ENCODE data around the gene TCEAL3. TPM values are rescaled to one million over a fixed set of nuclear protein-coding genes. Genes with fewer than 3 reads are reported as not detected.

TCEAL3 gene
- 9.4 TPM for polyA plus RNA-seq (2013, experiment 1 of 2)
- polyA plus RNA-seq (2013, experiment 2 of 2) = 10.6 TPM

GRCh38 chrX:103607364-103608305 is at the start of gene TCEAL3:
TCEAL3 (plus strand) TSS chrX:103607963; CDS start chrX:103609065, 1,102 bp downstream.
- H3K9ac ChIP-seq (ENCODE audit: low read depth, low read length) = peak within 1 kb of the TSS; percentile 75
- H3K27ac ChIP-seq (ENCODE audit: low read depth, low read length) = no peak within 1 kb of the TSS
- H3K4me1 ChIP-seq (ENCODE audit: insufficient read depth, low read length) = no peaks in the 10 kb centered on the region
- WGBS = under 1% methylated on average over 56 of the region's 59 CpGs
- H3K27me3 ChIP-seq (ENCODE audit: insufficient read depth, low read length) = peaks cover 9% of the 10 kb centered on the region; the same call in 1 of the 2 replicates
- H3K36me3 ChIP-seq (ENCODE audit: insufficient read depth, low read length) = no peaks in the 10 kb centered on the region
- H3K9me3 ChIP-seq (ENCODE audit: insufficient read depth, low read depth, low read length) = no peaks in the 10 kb centered on the region
- H3K4me3 ChIP-seq (ENCODE audit: low read length) = peak within 1 kb of the TSS; percentile 78

DNA sequence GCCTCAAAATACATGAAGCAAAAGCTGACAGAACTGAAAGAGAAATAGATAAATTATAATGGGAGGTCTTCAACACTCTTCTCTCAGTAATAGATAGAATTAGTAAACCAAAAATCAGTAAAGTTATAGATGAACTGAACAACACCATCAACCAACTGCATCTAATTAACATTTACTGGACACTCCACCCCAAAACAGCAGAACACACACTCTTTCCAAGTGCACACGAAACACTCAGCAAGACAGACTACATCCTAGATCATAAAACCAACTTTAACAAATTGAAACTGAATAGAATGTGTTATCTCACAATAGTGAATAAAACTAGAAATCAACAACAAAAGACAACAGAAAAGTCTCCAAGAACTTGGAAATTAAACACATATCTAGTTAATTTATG is 47.5 kb upstream of the TCEAL3 start:
- 67% methylated on average over 1 of the region's 1 CpG for WGBS
- Histone ChIP-seq H3K36me3 (ENCODE audit: insufficient read depth, low read length) (no peaks in the 10 kb centered on the region), H3K27me3 (ENCODE audit: insufficient read depth, low read length) (no peaks in the 10 kb centered on the region), H3K4me3 (ENCODE audit: low read length) (no peak overlapping the region), H3K4me1 (ENCODE audit: insufficient read depth, low read length) (no peaks in the 10 kb centered on the region), H3K27ac (ENCODE audit: low read depth, low read length) (no peak overlapping the region), H3K9me3 (ENCODE audit: insufficient read depth, low read depth, low read length) (no peaks in the 10 kb centered on the region), H3K9ac (ENCODE audit: low read depth, low read length) (no peak overlapping the region)

DNA sequence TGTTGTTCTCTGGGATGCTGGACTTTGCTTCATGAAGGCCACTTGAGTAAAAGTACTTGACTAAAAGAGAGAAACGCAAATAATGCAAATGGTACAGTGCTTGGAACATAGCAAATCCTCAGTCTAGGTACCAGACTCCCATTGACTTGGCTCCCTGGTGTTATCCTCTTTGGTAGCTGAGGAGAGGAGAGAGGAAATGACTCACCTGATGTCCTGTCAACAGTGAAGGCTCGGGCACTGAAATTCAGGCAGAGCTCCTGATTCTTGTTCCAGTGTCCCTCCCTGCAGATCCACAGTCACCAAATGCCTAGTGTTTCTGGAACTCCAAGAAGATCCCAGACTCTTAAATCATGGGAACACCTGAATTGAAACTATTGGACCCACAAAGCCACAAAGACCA is 45.0 kb upstream of the TCEAL3 start:
- WGBS = 76% methylated on average over 2 of the region's 2 CpGs
- no peak overlapping the region for H3K9ac ChIP-seq (ENCODE audit: low read depth, low read length)
- H3K36me3 ChIP-seq (ENCODE audit: insufficient read depth, low read length) = no peaks in the 10 kb centered on the region
- no peaks in the 10 kb centered on the region for H3K4me1 ChIP-seq (ENCODE audit: insufficient read depth, low read length)
- no peaks in the 10 kb centered on the region for H3K9me3 ChIP-seq (ENCODE audit: insufficient read depth, low read depth, low read length)
- no peak overlapping the region for H3K4me3 ChIP-seq (ENCODE audit: low read length)
- no peak overlapping the region for H3K27ac ChIP-seq (ENCODE audit: low read depth, low read length)
- H3K27me3 ChIP-seq (ENCODE audit: insufficient read depth, low read length) = no peaks in the 10 kb centered on the region

DNA sequence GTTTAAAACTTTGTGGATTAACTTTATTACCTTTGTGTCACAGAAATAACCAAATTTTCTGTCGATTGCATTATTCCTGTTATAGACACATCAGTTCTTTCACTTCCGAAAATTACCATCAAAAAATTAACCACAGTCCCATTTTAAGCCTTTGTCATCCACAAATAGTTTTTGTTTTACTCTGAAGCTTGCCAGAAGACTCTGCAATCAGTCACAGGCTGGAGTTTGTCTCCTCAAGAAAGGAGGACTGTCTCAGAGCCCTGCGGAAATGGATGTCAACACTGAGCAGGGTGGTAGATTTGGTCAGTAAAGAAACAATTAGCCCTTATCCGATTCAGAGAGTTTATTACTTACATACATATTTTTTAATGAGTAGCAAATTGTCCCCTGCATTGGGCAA is 42.6 kb upstream of the TCEAL3 start:
- no peak overlapping the region for H3K4me3 ChIP-seq (ENCODE audit: low read length)
- no peak overlapping the region for H3K9ac ChIP-seq (ENCODE audit: low read depth, low read length)
- H3K27ac ChIP-seq (ENCODE audit: low read depth, low read length) = no peak overlapping the region
- no peaks in the 10 kb centered on the region for H3K4me1 ChIP-seq (ENCODE audit: insufficient read depth, low read length)
- no peaks in the 10 kb centered on the region for H3K9me3 ChIP-seq (ENCODE audit: insufficient read depth, low read depth, low read length)
- WGBS = 88% methylated on average over 3 of the region's 4 CpGs
- H3K36me3 ChIP-seq (ENCODE audit: insufficient read depth, low read length) = no peaks in the 10 kb centered on the region
- no peaks in the 10 kb centered on the region for H3K27me3 ChIP-seq (ENCODE audit: insufficient read depth, low read length)

- H3K36me3 ChIP-seq (ENCODE audit: insufficient read depth, low read length) = no peaks in the 10 kb centered on the region
- H3K27me3 ChIP-seq (ENCODE audit: insufficient read depth, low read length) = no peaks in the 10 kb centered on the region
- no peaks in the 10 kb centered on the region for H3K4me1 ChIP-seq (ENCODE audit: insufficient read depth, low read length)
- H3K27ac ChIP-seq (ENCODE audit: low read depth, low read length) = no peak overlapping the region
- H3K9ac ChIP-seq (ENCODE audit: low read depth, low read length) = no peak overlapping the region
- H3K4me3 ChIP-seq (ENCODE audit: low read length) = no peak overlapping the region
- WGBS = 71% methylated on average over 1 of the region's 1 CpG
- H3K9me3 ChIP-seq (ENCODE audit: insufficient read depth, low read depth, low read length) = no peaks in the 10 kb centered on the region
Measured at GRCh38 chrX:103565752-103566151, 42.0 kb upstream of the TCEAL3 start.

GRCh38 chrX:103571121-103571520 is 36.6 kb upstream of the TCEAL3 start:
- H3K36me3 ChIP-seq (ENCODE audit: insufficient read depth, low read length) = no peaks in the 10 kb centered on the region
- no peak overlapping the region for H3K27ac ChIP-seq (ENCODE audit: low read depth, low read length)
- H3K4me3 ChIP-seq (ENCODE audit: low read length) = no peak overlapping the region
- no peak overlapping the region for H3K9ac ChIP-seq (ENCODE audit: low read depth, low read length)
- no peaks in the 10 kb centered on the region for H3K4me1 ChIP-seq (ENCODE audit: insufficient read depth, low read length)
- H3K27me3 ChIP-seq (ENCODE audit: insufficient read depth, low read length) = no peaks in the 10 kb centered on the region
- 92% methylated on average over 6 of the region's 6 CpGs for WGBS
- no peaks in the 10 kb centered on the region for H3K9me3 ChIP-seq (ENCODE audit: insufficient read depth, low read depth, low read length)

- Histone ChIP-seq H3K27ac (ENCODE audit: low read depth, low read length) (no peak overlapping the region), H3K4me1 (ENCODE audit: insufficient read depth, low read length) (no peaks in the 10 kb centered on the region), H3K9ac (ENCODE audit: low read depth, low read length) (no peak overlapping the region), H3K36me3 (ENCODE audit: insufficient read depth, low read length) (no peaks in the 10 kb centered on the region), H3K9me3 (ENCODE audit: insufficient read depth, low read depth, low read length) (no peaks in the 10 kb centered on the region), H3K4me3 (ENCODE audit: low read length) (no peak overlapping the region), H3K27me3 (ENCODE audit: insufficient read depth, low read length) (no peaks in the 10 kb centered on the region)
- WGBS = 100% methylated on average over 2 of the region's 4 CpGs
Measured at GRCh38 chrX:103571726-103572125, 36.0 kb upstream of the TCEAL3 start.

GRCh38 chrX:103573202-103573601 is 34.6 kb upstream of the TCEAL3 start:
- Histone ChIP-seq H3K27me3 (ENCODE audit: insufficient read depth, low read length) (no peaks in the 10 kb centered on the region), H3K4me1 (ENCODE audit: insufficient read depth, low read length) (no peaks in the 10 kb centered on the region), H3K9me3 (ENCODE audit: insufficient read depth, low read depth, low read length) (no peaks in the 10 kb centered on the region), H3K9ac (ENCODE audit: low read depth, low read length) (no peak overlapping the region), H3K36me3 (ENCODE audit: insufficient read depth, low read length) (no peaks in the 10 kb centered on the region), H3K27ac (ENCODE audit: low read depth, low read length) (no peak overlapping the region), H3K4me3 (ENCODE audit: low read length) (no peak overlapping the region)
- 92% methylated on average over 1 of the region's 1 CpG for WGBS

DNA sequence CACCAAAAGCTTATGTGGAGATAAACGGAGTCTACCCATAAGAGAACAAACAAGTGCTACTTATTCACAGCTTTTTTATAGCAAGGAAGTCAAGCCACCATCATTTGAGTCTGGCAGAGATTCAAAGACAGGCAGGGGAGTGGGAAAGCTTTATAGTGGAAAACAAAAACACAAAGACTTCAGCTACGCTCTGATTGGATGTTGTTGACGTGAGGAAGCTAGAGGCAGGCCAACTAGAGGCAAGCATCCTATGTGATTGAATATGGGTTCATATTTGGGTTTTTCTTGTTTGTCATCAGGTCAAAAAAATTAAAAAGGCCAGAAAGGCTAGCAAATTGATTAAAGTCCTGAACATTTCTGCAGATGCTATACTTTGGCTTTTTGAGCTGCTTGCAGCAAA is 23.2 kb upstream of the TCEAL3 start:
- H3K9ac ChIP-seq (ENCODE audit: low read depth, low read length) = no peak overlapping the region
- H3K27ac ChIP-seq (ENCODE audit: low read depth, low read length) = no peak overlapping the region
- H3K4me3 ChIP-seq (ENCODE audit: low read length) = peak overlapping the region; percentile 94
- no peaks in the 10 kb centered on the region for H3K4me1 ChIP-seq (ENCODE audit: insufficient read depth, low read length)
- H3K36me3 ChIP-seq (ENCODE audit: insufficient read depth, low read length) = peaks cover 12% of the 10 kb centered on the region
- peaks cover 4% of the 10 kb centered on the region; the same call in 1 of the 2 replicates for H3K27me3 ChIP-seq (ENCODE audit: insufficient read depth, low read length)
- 51% methylated on average over 3 of the region's 3 CpGs for WGBS
- no peaks in the 10 kb centered on the region for H3K9me3 ChIP-seq (ENCODE audit: insufficient read depth, low read depth, low read length)

DNA sequence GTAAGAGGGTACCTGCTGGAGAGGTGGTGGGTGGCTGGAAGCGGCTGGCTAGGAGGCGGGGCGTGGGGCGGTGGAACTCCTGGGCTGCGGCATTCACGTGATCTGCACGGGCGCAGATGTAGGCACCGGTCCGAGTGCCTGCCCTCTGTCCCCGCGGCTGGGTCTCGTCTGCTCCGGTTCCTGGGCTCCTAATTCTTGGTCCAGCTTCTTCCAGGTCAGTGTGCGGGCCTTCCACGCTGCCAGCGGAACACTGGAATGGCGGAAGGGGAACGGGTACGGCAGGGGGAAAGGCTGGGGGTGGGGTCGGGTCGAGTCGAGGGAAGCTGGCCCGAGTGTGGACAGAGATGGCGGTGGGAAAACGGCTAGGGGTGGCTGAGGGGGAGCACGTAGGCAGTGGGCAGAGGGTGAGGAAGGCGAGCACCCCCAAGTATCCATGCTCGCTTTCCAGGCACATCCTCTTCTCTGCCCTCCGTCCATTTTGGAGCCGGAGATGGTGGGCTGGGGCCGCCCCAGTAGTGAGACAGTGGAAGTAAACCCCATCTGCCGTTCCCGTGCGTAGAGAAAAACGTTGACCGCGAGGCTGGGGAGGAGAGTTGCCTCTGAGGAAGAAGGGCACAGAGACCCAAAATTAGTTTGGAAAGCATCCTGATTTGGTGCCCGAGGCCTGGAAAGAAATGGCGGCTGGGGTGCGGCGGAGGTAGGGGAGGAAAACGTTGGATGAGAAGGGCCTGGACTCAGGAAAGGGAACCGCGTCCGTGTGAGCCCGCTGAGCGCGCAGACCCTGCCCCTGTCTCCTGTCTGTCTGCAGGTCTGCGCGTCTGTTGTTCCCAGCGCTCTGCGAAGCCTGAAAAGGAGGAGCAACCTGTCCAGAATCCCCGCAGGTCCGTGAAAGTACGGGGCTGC is 22.1 kb upstream of the TCEAL3 start, which contains the start of gene TCEAL4:
Gene TCEAL4 (plus strand): TSS at position 105 of the 903 bp plus-strand sequence. CDS start 1,161 bp downstream, outside the sequence.
- under 1% methylated on average over 56 of the region's 56 CpGs for WGBS
- Histone ChIP-seq H3K9ac (ENCODE audit: low read depth, low read length) (peak within 1 kb of the TSS; percentile 82), H3K36me3 (ENCODE audit: insufficient read depth, low read length) (peaks cover 12% of the 10 kb centered on the region), H3K27ac (ENCODE audit: low read depth, low read length) (no peak within 1 kb of the TSS), H3K27me3 (ENCODE audit: insufficient read depth, low read length) (peaks cover 4% of the 10 kb centered on the region; the same call in 1 of the 2 replicates), H3K4me3 (ENCODE audit: low read length) (peak within 1 kb of the TSS; percentile 94), H3K4me1 (ENCODE audit: insufficient read depth, low read length) (no peaks in the 10 kb centered on the region), H3K9me3 (ENCODE audit: insufficient read depth, low read depth, low read length) (no peaks in the 10 kb centered on the region)

DNA sequence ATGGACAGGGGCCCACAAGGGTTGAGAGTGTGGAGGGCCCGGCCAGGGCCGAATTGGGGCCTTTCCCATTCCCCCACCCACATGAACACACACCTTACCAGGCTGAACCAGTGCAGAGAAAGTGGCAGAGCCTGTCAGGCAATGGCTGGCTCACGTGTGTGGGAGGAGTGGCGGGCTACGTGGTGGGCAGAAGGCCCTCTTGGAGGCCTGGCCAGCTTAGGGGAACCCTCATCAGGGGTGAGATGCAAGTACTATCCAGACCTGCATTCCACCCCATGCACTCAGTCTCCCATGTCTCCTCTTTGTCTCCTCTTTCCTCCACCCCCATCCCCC is 21.5 kb upstream of the TCEAL3 start:
- Histone ChIP-seq H3K27ac (ENCODE audit: low read depth, low read length) (no peak overlapping the region), H3K9ac (ENCODE audit: low read depth, low read length) (peak overlapping the region; percentile 82), H3K36me3 (ENCODE audit: insufficient read depth, low read length) (peaks cover 12% of the 10 kb centered on the region), H3K4me1 (ENCODE audit: insufficient read depth, low read length) (no peaks in the 10 kb centered on the region), H3K4me3 (ENCODE audit: low read length) (peak overlapping the region; percentile 94), H3K27me3 (ENCODE audit: insufficient read depth, low read length) (peaks cover 2% of the 10 kb centered on the region; the same call in 1 of the 2 replicates), H3K9me3 (ENCODE audit: insufficient read depth, low read depth, low read length) (no peaks in the 10 kb centered on the region)
- 21% methylated on average over 3 of the region's 5 CpGs for WGBS
